HCT116 (cell line): ENCODE data around the gene WDR37. TPM values are rescaled to one million over a fixed set of nuclear protein-coding genes. Genes with fewer than 3 reads are reported as not detected.

Source experiments
- ATAC-seq: fragments of 200-7000 bp; cut with Tn5 transposase; 2 replicates; pipeline ENCODE4 v1.9.1; 2020; ENCODE audit warnings: mild to moderate bottlenecking, moderate library complexity
- BruUV-seq: library from RNA; stranded (reverse); fragments of 400-500 nt; replicated peaks from 2 replicates; lab custom pipeline; 2021; lab: Mats Ljungman, UMichigan
- CTCF ChIA-PET: fragments of 300-600 bp; sonication (Branson Sonifier 250); formaldehyde crosslinking; loops from one replicate; lab custom pipeline; 2021; ENCODE audit warnings: antibody characterized with exemption; lab: Charles Lee
- POLR2A ChIA-PET: fragments of 300-600, 350-600 bp; sonication (Branson Sonifier 250); formaldehyde crosslinking; loops from one replicate; lab custom pipeline; 2021; ENCODE audit warnings: antibody characterized with exemption; lab: Charles Lee
- RAD21 ChIA-PET, 2 experiments: fragments of 300-600 bp; sonication (Branson Sonifier 250); formaldehyde crosslinking; loops; one replicate each; lab custom pipeline; 2023; ENCODE audit warnings: low total read pairs in 2 of 2; ENCODE audit not compliant: uncharacterized antibody in 2 of 2, unreplicated experiment in 2 of 2, low non-redundant PET in 1 of 2; lab: Charles Lee
- DNase-seq: peaks from one replicate; pipeline ENCODE4 v3.0.0-alpha.2; 2010; ENCODE audit warnings: low read depth, low spot score
- H2AFZ ChIP-seq: fragments of 200-600 bp; shearing (Covaris generic), sonication (generic); 2 replicates; pipeline ENCODE4 v1.6.1; 2017; ENCODE audit warnings: low read depth, mixed run types, mixed read lengths, antibody characterized with exemption, low read length; ENCODE audit not compliant: poor library complexity, severe bottlenecking
- H3K27ac ChIP-seq: 2 replicates; pipeline ENCODE4 v1.5.1; 2012; ENCODE audit warnings: low read depth, low read length
- H3K27me3 ChIP-seq: fragments of 200-600 bp; sonication (generic); 2 replicates; pipeline ENCODE4 v1.6.1; 2016; ENCODE audit warnings: mixed run types, low read length, mixed read lengths; ENCODE audit not compliant: insufficient read depth
- H3K36me3 ChIP-seq, 2 experiments: fragments of 200-500 bp in 1 of 2; fragments of 200-600 bp in 1 of 2; sonication (Bioruptor generic) in 1 of 2; sonication (generic) in 1 of 2; 2 replicates each; pipeline versions ENCODE4 v1.5.1 to v1.6.1; 2014 to 2016; ENCODE audit warnings: low read length in 2 of 2, inconsistent platforms in 1 of 2, mixed read lengths in 1 of 2, mixed run types in 1 of 2; ENCODE audit not compliant: insufficient read depth in 2 of 2, control insufficient read depth in 1 of 2
- H3K4me1 ChIP-seq, 2 experiments: fragments of 200-600 bp in 1 of 2; sonication (generic) in 1 of 2; 2 replicates each; pipeline versions ENCODE4 v1.5.1 to v1.6.1; 2012 to 2017; ENCODE audit warnings: low read length in 2 of 2, inconsistent platforms in 1 of 2, mild to moderate bottlenecking in 1 of 2, mixed read lengths in 1 of 2, mixed run types in 1 of 2, moderate library complexity in 1 of 2; ENCODE audit not compliant: insufficient read depth in 2 of 2, control insufficient read depth in 1 of 2
- H3K4me2 ChIP-seq: fragments of 200-600 bp; sonication (generic); 2 replicates; pipeline ENCODE4 v1.6.1; 2017; ENCODE audit warnings: mixed run types, low read length, mixed read lengths
- H3K4me3 ChIP-seq, 2 experiments: fragments of 200-600 bp in 1 of 2; sonication (generic) in 1 of 2; replicated peaks in 1 of 2; 2 replicates each; pipeline ENCODE4 v1.5.1; 2011 to 2016; ENCODE audit warnings: low read length in 2 of 2, control low read depth in 1 of 2, low read depth in 1 of 2, mild to moderate bottlenecking in 1 of 2, mixed read lengths in 1 of 2, mixed run types in 1 of 2
- H3K79me2 ChIP-seq: fragments of 200-600 bp; sonication (generic); 2 replicates; pipeline ENCODE4 v1.6.1; 2017; ENCODE audit warnings: mild to moderate bottlenecking, mixed run types, low read length, moderate library complexity, mixed read lengths; ENCODE audit not compliant: insufficient read depth
- H3K9ac ChIP-seq: fragments of 200-600 bp; sonication (generic); 2 replicates; pipeline ENCODE4 v1.6.1; 2016; ENCODE audit warnings: low read length, mixed read lengths
- H3K9me2 ChIP-seq: fragments of 200-600 bp; sonication (generic), shearing (Covaris generic); 2 replicates; pipeline ENCODE4 v1.6.1; 2017; ENCODE audit warnings: mixed run types, mild to moderate bottlenecking, moderate library complexity; ENCODE audit not compliant: insufficient read depth
- H3K9me3 ChIP-seq, 2 experiments: fragments of 200-500 bp in 1 of 2; fragments of 200-600 bp in 1 of 2; sonication (Bioruptor generic) in 1 of 2; sonication (generic) in 1 of 2; 2 replicates each; pipeline ENCODE4 v1.6.1; 2014 to 2017; ENCODE audit warnings: low read length in 2 of 2, mixed read lengths in 2 of 2, inconsistent platforms in 1 of 2, low read depth in 1 of 2, mild to moderate bottlenecking in 1 of 2, mixed run types in 1 of 2, moderate library complexity in 1 of 2; ENCODE audit not compliant: control insufficient read depth in 1 of 2, insufficient read depth in 1 of 2
- H4K20me1 ChIP-seq: fragments of 200-600 bp; sonication (generic), shearing (Covaris generic); 2 replicates; pipeline ENCODE4 v1.6.1; 2017; ENCODE audit warnings: mixed run types, mild to moderate bottlenecking, moderate library complexity; ENCODE audit not compliant: insufficient read depth
- CBX3 ChIP-seq: IDR thresholded peaks from 2 replicates; pipeline ENCODE4 v1.6.1; 2012; ENCODE audit warnings: low read depth
- EGR1 ChIP-seq: IDR thresholded peaks from 2 replicates; pipeline ENCODE4 v1.6.1; 2012; ENCODE audit warnings: low read depth
- ELF1 ChIP-seq: IDR thresholded peaks from 2 replicates; pipeline ENCODE4 v1.6.1; 2012; ENCODE audit warnings: low read depth, borderline replicate concordance
- EZH2 ChIP-seq: fragments of 200-600 bp; sonication (generic); IDR thresholded peaks from 2 replicates; pipeline ENCODE4 v1.6.1; 2017; ENCODE audit warnings: antibody characterized with exemption, mixed run types
- EZH2phosphoT487 ChIP-seq: fragments of 200-600 bp; IDR thresholded peaks from 2 replicates; pipeline ENCODE4 v1.6.1; 2018; ENCODE audit warnings: antibody characterized with exemption, borderline replicate concordance
- FOSL1 ChIP-seq: IDR thresholded peaks from 2 replicates; pipeline ENCODE4 v1.6.1; 2012; ENCODE audit warnings: low read depth
- JUND ChIP-seq: IDR thresholded peaks from 2 replicates; pipeline ENCODE4 v1.6.1; 2012
- POLR2AphosphoS5 ChIP-seq: IDR thresholded peaks from 2 replicates; pipeline ENCODE4 v1.6.1; 2011; ENCODE audit warnings: mild to moderate bottlenecking, low read depth, low read length, moderate library complexity
- SIN3A ChIP-seq: IDR thresholded peaks from 2 replicates; pipeline ENCODE4 v1.6.1; 2012; ENCODE audit warnings: low read depth
- SP1 ChIP-seq: IDR thresholded peaks from 2 replicates; pipeline ENCODE4 v1.6.1; 2012; ENCODE audit warnings: low read depth
- SRF ChIP-seq: IDR thresholded peaks from 2 replicates; pipeline ENCODE4 v1.6.1; 2012; ENCODE audit warnings: low read depth
- TCF7L2 ChIP-seq: IDR thresholded peaks from 2 replicates; pipeline ENCODE4 v1.7.0; 2011; ENCODE audit warnings: borderline replicate concordance, inconsistent platforms; ENCODE audit not compliant: insufficient read depth, insufficient read length; ENCODE audit errors: extremely low read depth
- intact Hi-C: fragments of 100-400 bp; cut with micrococcal nuclease; formaldehyde crosslinking; loops from 2 replicates; pipeline ENCODE4 v1.10.0; 2022
- total RNA-seq: library from RNA; stranded (reverse); gene quantifications from one replicate; pipeline ENCODE4 v1.2.1, GENCODE V29; 2021; ENCODE audit not compliant: unreplicated experiment
- TF ChIP-seq, protein P1 (sequence below): IDR thresholded peaks from 2 replicates; pipeline ENCODE4 v1.6.1; 2012

WDR37 gene
- total RNA-seq, 1 experiment from 2014 or later: 9.1 TPM

DNA sequence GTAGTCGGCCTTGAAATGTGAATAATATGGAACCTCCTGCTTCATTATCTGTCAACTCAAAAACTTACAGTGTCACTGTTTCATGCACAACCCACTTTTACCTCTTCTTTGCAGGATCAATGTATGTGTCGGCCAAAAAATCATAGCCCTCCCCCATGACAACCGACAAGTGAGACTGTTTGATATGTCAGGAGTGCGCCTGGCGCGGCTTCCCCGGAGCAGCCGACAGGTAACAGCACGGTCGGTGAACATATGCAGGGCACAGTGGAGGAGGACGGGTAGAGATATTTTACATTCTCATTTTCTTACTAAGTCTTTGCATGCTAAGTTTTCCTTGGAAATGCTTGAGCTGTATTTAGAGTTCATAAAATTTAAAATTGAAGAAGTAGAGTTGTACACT lies 68.6 kb downstream of the WDR37 start:
- H4K20me1 ChIP-seq: no peaks in the 10 kb centered on the region
- H3K79me2 ChIP-seq: 0 out of 2 replicates have a peak, but pooled peaks cover 2% of the 10 kb centered on the region
- H2AFZ ChIP-seq: no peak overlapping the region
- peaks cover 7 to 8% of the 10 kb centered on the region in 2 experiments; a peak in 3 of 4 replicates for H3K36me3 ChIP-seq
- no peak for TF ChIP-seq EZH2
- no peak for TF ChIP-seq TCF7L2
- no peak for TF ChIP-seq POLR2AphosphoS5
- CTCF ChIA-PET: no interaction called here
- DNase-seq (no peak), ATAC-seq (no peak)
- POLR2A ChIA-PET: no interaction called here
- no TSS peak for BruUV-seq
- intact Hi-C loops: no loop called here
- no peak overlapping the region for H3K9ac ChIP-seq
- H3K27ac ChIP-seq: no peak overlapping the region
- H3K4me2 ChIP-seq: no peak overlapping the region
- H3K9me3 ChIP-seq: no peaks in the 10 kb centered on the region
- H3K4me3 ChIP-seq: no peak overlapping the region
- no peaks in the 10 kb centered on the region for H3K27me3 ChIP-seq
- RAD21 ChIA-PET: no interaction called here
- H3K9me2 ChIP-seq: no peaks in the 10 kb centered on the region
- H3K4me1 ChIP-seq: no peaks in the 10 kb centered on the region

DNA sequence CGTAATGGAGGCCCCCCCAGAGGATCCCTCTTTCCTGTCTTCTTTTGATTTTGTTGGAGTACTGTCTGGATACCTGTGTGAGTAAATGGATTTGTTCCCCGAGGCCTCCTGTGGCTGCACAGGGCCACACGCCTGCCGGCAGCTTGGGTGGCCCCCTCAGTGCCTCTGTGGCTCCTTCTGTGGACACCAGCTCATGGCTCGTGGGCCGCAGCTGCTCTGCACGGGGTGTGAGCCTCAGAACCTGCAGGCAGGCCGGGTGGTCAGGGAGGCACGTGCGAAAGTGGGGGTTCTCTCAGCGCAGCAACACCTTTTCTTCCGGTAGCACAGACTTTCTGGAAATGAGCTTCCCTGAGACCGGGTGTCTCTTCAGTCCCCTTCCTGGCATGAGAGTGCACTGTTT lies 70.3 kb downstream of the WDR37 start:
- RAD21 ChIA-PET: no interaction called here
- Histone ChIP-seq H3K27me3 (no peaks in the 10 kb centered on the region), H3K27ac (no peak overlapping the region), H3K4me1 (no peaks in the 10 kb centered on the region), H3K9me3 (no peaks in the 10 kb centered on the region), H3K9me2 (no peaks in the 10 kb centered on the region), H3K4me2 (no peak overlapping the region), H4K20me1 (no peaks in the 10 kb centered on the region), H3K9ac (no peak overlapping the region), H3K79me2 (0 out of 2 replicates have a peak, but pooled peaks cover 2% of the 10 kb centered on the region), H2AFZ (no peak overlapping the region), H3K4me3 (no peak overlapping the region), H3K36me3 (peaks cover 8 to 10% of the 10 kb centered on the region in 2 experiments)
- POLR2A ChIA-PET: no interaction called here
- ATAC-seq: no peak
- CTCF ChIA-PET: no interaction called here
- intact Hi-C loops: no loop called here
- no peak for TF ChIP-seq EZH2phosphoT487
- no peak for TF ChIP-seq TCF7L2
- no peak for TF ChIP-seq ELF1
- TF ChIP-seq SRF: no peak
- no peak for TF ChIP-seq EGR1
- no peak for TF ChIP-seq FOSL1
- TF ChIP-seq SP1: no peak
- TF ChIP-seq, protein P1, sequence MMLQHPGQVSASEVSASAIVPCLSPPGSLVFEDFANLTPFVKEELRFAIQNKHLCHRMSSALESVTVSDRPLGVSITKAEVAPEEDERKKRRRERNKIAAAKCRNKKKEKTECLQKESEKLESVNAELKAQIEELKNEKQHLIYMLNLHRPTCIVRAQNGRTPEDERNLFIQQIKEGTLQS: no peak
- TF ChIP-seq JUND: no peak
- TF ChIP-seq SIN3A: no peak
- no peak for TF ChIP-seq CBX3
- no peak for DNase-seq
- no TSS peak for BruUV-seq
